K562 (cell line): Measurements from ENCODE around the gene PRR7. TPM values are rescaled to one million over a fixed set of nuclear protein-coding genes. Genes with fewer than 3 reads are reported as not detected.

Source experiments
- ATAC-seq: fragments of 200-7000 bp; cut with Tn5 transposase; 3 replicates; pipeline ENCODE4 v1.9.1; 2020; ENCODE audit warnings: moderate library complexity
- BruUV-seq: library from RNA; stranded (reverse); fragments of 400-500 nt; replicated peaks from 2 replicates; lab custom pipeline; 2021; lab: Mats Ljungman, UMichigan
- CTCF ChIA-PET: fragments of 300-600 bp; formaldehyde crosslinking; extraction: SDS; loops from one replicate; lab custom pipeline; 2021; ENCODE audit warnings: low intra/inter-chr PET ratio; lab: Yijun Ruan, JAX
- POLR2A ChIA-PET: fragments of 300-600, 350-650 bp; sonication (Branson Sonifier 250); formaldehyde crosslinking; extraction: SDS; loops from one replicate; lab custom pipeline; 2021; ENCODE audit warnings: antibody characterized with exemption, inconsistent platforms; lab: Yijun Ruan, JAX
- DNase-seq, 4 experiments: peaks; one replicate each; pipeline versions ENCODE4 v3.0.0 to v3.0.0-alpha.2; 2011 to 2018; ENCODE audit warnings: low spot score in 3 of 4, mixed read lengths in 3 of 4; ENCODE audit errors: extremely low read depth in 1 of 4
- FAIRE-seq: peaks from 2 replicates; lab custom pipeline; 2011; peaks lifted over from hg19 to GRCh38; lab: Jason Lieb, UNC
- H2AFZ ChIP-seq: 2 replicates; pipeline ENCODE4 v1.6.0; 2011; ENCODE audit warnings: low read depth, low read length, control low read depth, inconsistent platforms
- H3K27ac ChIP-seq: fragments of 200-600 bp; 3 replicates; pipeline ENCODE4 v1.8.0; 2011; ENCODE audit warnings: low read depth, mild to moderate bottlenecking, control low read depth, inconsistent platforms, low read length, moderate library complexity, mixed read lengths; ENCODE audit errors: extremely low read depth
- H3K27me3 ChIP-seq, 2 experiments: fragments of 300-600 bp in 1 of 2; 2 replicates in 1 of 2; 3 replicates in 1 of 2; pipeline versions ENCODE4 v1.6.0 to v1.8.0; 2011; ENCODE audit warnings: inconsistent platforms in 2 of 2, low read length in 2 of 2, mild to moderate bottlenecking in 1 of 2, mixed read lengths in 1 of 2, moderate library complexity in 1 of 2; ENCODE audit not compliant: control insufficient read depth in 2 of 2, insufficient read depth in 2 of 2
- H3K36me3 ChIP-seq: fragments of 300-600 bp; 3 replicates; pipeline ENCODE4 v1.8.0; 2011; ENCODE audit warnings: mild to moderate bottlenecking, low read length, inconsistent platforms; ENCODE audit not compliant: control insufficient read depth, insufficient read depth
- H3K4me1 ChIP-seq, 2 experiments: fragments of 200-600 bp in 1 of 2; replicated peaks in 1 of 2; 2 replicates in 1 of 2; 3 replicates in 1 of 2; pipeline versions ENCODE4 v1.5.1 to v1.8.0; 2011; ENCODE audit warnings: inconsistent platforms in 2 of 2, low read length in 2 of 2, mild to moderate bottlenecking in 1 of 2, mixed read lengths in 1 of 2, moderate library complexity in 1 of 2; ENCODE audit not compliant: control insufficient read depth in 2 of 2, insufficient read depth in 2 of 2
- H3K4me2 ChIP-seq: 2 replicates; pipeline ENCODE4 v1.6.1; 2011; ENCODE audit warnings: low read length, control low read depth, inconsistent platforms, mixed read lengths; ENCODE audit not compliant: insufficient read depth
- H3K4me3 ChIP-seq: fragments of 200-600 bp; sonication (generic), shearing (Covaris generic); 2 replicates; pipeline ENCODE4 v1.5.1; 2016; ENCODE audit warnings: control low read depth, inconsistent platforms
- H3K79me2 ChIP-seq: fragments of 200-600 bp; 3 replicates; pipeline ENCODE4 v1.8.0; 2011; ENCODE audit warnings: low read length, inconsistent platforms; ENCODE audit not compliant: control insufficient read depth, insufficient read depth
- H3K9ac ChIP-seq, 2 experiments: 2 replicates each; pipeline versions ENCODE4 v1.6.0 to v1.6.1; 2011; ENCODE audit warnings: low read depth in 2 of 2, low read length in 2 of 2, control low read depth in 1 of 2, inconsistent platforms in 1 of 2, mild to moderate bottlenecking in 1 of 2, mixed read lengths in 1 of 2; ENCODE audit not compliant: insufficient read depth in 1 of 2
- H3K9me1 ChIP-seq: one replicate; pipeline ENCODE4 v1.6.0; 2011; ENCODE audit warnings: inconsistent platforms, mild to moderate bottlenecking, low read length, moderate library complexity; ENCODE audit not compliant: control insufficient read depth, insufficient read depth
- H3K9me3 ChIP-seq: replicated peaks from 2 replicates; pipeline ENCODE4 v1.5.1; 2011; ENCODE audit warnings: low read depth, low read length, inconsistent platforms; ENCODE audit not compliant: control insufficient read depth, insufficient read depth
- H4K20me1 ChIP-seq: replicated peaks from 2 replicates; pipeline ENCODE4 v1.6.1; 2011; ENCODE audit warnings: low read length, inconsistent platforms, mixed read lengths; ENCODE audit not compliant: control insufficient read depth, insufficient read depth
- DNMT1 ChIP-seq: fragments of 450-650 bp; IDR thresholded peaks from 2 replicates; pipeline ENCODE4 v1.6.1; 2016; ENCODE audit warnings: antibody characterized with exemption, mild to moderate bottlenecking
- GABPB1 ChIP-seq: sonication (generic); formaldehyde crosslinking; IDR thresholded peaks from 2 replicates; pipeline ENCODE4 v1.8.0; 2022; ENCODE audit warnings: mild to moderate bottlenecking, missing genetic modification reagents
- ILF3 ChIP-seq: fragments of 450-650 bp; IDR thresholded peaks from 2 replicates; pipeline ENCODE4 v1.6.1; 2018; ENCODE audit warnings: antibody characterized with exemption, mild to moderate bottlenecking, moderate library complexity, borderline replicate concordance
- LCOR ChIP-seq: sonication (generic); formaldehyde crosslinking; IDR thresholded peaks from 2 replicates; pipeline ENCODE4 v1.8.0; 2022; ENCODE audit warnings: mild to moderate bottlenecking, missing genetic modification reagents
- RFX1 ChIP-seq: fragments of 450-650 bp; IDR thresholded peaks from 2 replicates; pipeline ENCODE4 v1.6.1; 2016; ENCODE audit warnings: mild to moderate bottlenecking, moderate library complexity
- SAFB ChIP-seq: fragments of 200-400 bp; formaldehyde crosslinking; IDR thresholded peaks from 2 replicates; pipeline ENCODE4 v1.6.1; 2017; ENCODE audit warnings: low read depth, low read length, borderline replicate concordance
- SMARCA4 ChIP-seq: fragments of 450-650 bp; IDR thresholded peaks from 2 replicates; pipeline ENCODE4 v1.6.1; 2016
- TRIM24 ChIP-seq, 2 experiments: fragments of 450-650 bp; IDR thresholded peaks; 2 replicates each; pipeline ENCODE4 v1.6.1; 2016
- WGBS: fragments of 100-300 bp; shearing (Covaris generic); methylation state at CpG from one replicate; pipeline ENCODE4 v1.1.6; 2016; ENCODE audit warnings: low coverage, mixed read lengths; ENCODE audit not compliant: insufficient coverage; ENCODE audit errors: missing lambda C conversion rate; 5-methylcytosine and 5-hydroxymethylcytosine counted together
- in situ Hi-C: fragments of 300-500 bp; cut with MboI; formaldehyde crosslinking; loops from 4 replicates; pipeline ENCODE4 v1.15.0; 2018; ENCODE audit warnings: inconsistent platforms, mixed read lengths
- intact Hi-C: fragments of 100-400 bp; cut with micrococcal nuclease; formaldehyde crosslinking; loops from 2 replicates; pipeline ENCODE4 v1.14.2; 2022
- polyA plus RNA-seq, 8 experiments: library from polyadenylated mRNA; depleted of rRNA in 4 of 8; stranded (reverse) in 5 of 8; unstranded in 3 of 8; fragments of >200 nt; fragmentation: Nextera tagmentation in 2 of 8; fragmentation: Illumina TruSeq in 1 of 8; extraction: Ambion mirVana in 2 of 8; extraction: Trizol in 1 of 8; gene quantifications; 2 replicates each; pipeline versions ENCODE4 v1.2.1 to v1.2.3, GENCODE V29; 2011 to 2014; ENCODE audit warnings: inconsistent platforms in 1 of 8, missing spikeins in 1 of 8
- total RNA-seq, 7 experiments: library from RNA; depleted of rRNA in 6 of 7; stranded (reverse); fragments of >200 nt in 6 of 7; fragmentation: Illumina TruSeq in 2 of 7; extraction: Trizol in 2 of 7; gene quantifications; 2 replicates each; pipeline versions ENCODE4 v1.2.1 to v1.2.3, GENCODE V29; 2011 to 2021; ENCODE audit warnings: low replicate concordance in 1 of 7
- TF ChIP-seq, protein P1 (sequence below): fragments of 450-650 bp; IDR thresholded peaks from 2 replicates; pipeline ENCODE4 v1.6.1; 2017; ENCODE audit warnings: antibody characterized with exemption
- TF ChIP-seq, protein P2 (sequence below), 3 experiments: IDR thresholded peaks in 2 of 3; conservative IDR thresholded peaks in 1 of 3; 2 replicates each; pipeline ENCODE4 v1.5.1; 2011 to 2012; ENCODE audit warnings: low read length in 3 of 3, mild to moderate bottlenecking in 3 of 3, control low read depth in 2 of 3, improper control_type of control experiment in 1 of 3, inconsistent platforms in 1 of 3, low read depth in 1 of 3, mixed read lengths in 1 of 3, moderate library complexity in 1 of 3; ENCODE audit not compliant: insufficient read depth in 2 of 3
- TF ChIP-seq, protein P3 (sequence below): fragments of 450-650 bp; formaldehyde crosslinking; IDR thresholded peaks from 2 replicates; pipeline ENCODE4 v1.4.0; 2020; ENCODE audit warnings: mild to moderate bottlenecking, mixed read lengths

The PRR7 gene
- total and polyA plus RNA-seq, 9 of the 15 experiments (the other 6 are each of a cell fraction or from before 2014, with no cell fraction given) = 0.80 to 11.3 (median 10.4) TPM; not detected in 4

DNA sequence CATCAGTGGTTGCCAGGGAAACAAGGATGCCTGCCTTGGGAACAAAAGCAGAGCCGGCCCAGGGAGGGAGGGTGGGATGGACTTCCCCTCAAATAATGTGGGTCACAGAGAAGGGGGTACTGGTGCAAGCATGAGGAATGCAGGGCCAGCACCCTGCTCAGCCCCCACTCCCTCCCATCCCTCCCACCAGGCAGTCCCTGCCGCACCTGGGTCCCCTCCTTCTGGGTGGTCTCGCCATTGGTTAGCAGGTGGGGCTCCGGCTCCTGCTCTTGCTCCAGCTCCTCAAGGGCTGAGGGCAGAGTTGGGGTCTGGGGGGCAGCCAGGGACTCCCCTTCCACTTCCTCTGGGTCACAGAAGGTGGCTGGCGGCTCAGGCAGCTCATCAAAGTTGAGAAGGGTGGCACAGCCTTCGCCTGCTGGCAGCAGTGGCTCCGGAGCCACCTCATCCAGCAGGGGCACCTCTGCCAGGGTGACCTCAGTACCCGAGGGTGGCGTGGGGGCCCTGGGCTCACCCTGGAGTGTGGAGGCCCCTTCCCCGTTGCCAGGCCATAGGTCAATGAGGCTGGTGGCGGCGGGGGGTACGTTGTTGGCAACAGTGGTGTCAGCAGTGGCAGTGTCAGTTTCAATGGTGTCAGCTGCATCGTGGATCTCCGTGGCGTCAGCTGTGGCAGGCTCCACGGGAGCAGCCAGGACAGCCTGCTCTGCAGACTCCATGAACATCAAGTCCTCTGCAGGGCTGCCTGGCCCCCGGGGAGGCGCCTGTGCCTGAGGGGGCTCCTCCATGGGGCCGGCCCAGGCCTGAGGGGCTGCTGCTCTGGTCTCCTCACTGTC lies 11.5 kb downstream of the PRR7 start:
- Histone ChIP-seq H3K9me1 (peaks cover 3% of the 10 kb centered on the region), H3K36me3 (peaks cover 42% of the 10 kb centered on the region; the same call in 1 of the 3 replicates), H3K4me1 (peaks cover 5 to 77% of the 10 kb centered on the region in 2 experiments), H3K27me3 (no peaks in the 10 kb centered on the region), H3K79me2 (peaks cover 10% of the 10 kb centered on the region; the same call in 2 of the 3 replicates), H3K9me3 (no peaks in the 10 kb centered on the region), H3K4me2 (no peak overlapping the region), H3K4me3 (no peak overlapping the region), H2AFZ (no peak overlapping the region), H4K20me1 (peaks cover 16% of the 10 kb centered on the region), H3K9ac (no peak overlapping the region), H3K27ac (no peak overlapping the region)
- ChIA-PET POLR2A (interaction anchor here (0.6 to 1.2 kb wide), 10 partner anchors 8 to 185 kb away, joined by 3 to 10 read pairs (median 4); partner anchors contain the start of gene PRR7), CTCF (interaction anchor here (0.5 to 6.2 kb wide), 3 partner anchors 54 to 68 kb away, joined by 3 to 107 read pairs (median 78); no protein-coding TSS in a partner anchor)
- WGBS = 88% methylated on average over 18 of the region's 20 CpGs
- in situ Hi-C loops (loop anchor here (10.0 kb wide), 1 partner anchor 343 kb away; no protein-coding TSS in a partner anchor), intact Hi-C loops (loop anchor here (2.0 kb wide), 1 partner anchor 145 kb away; no protein-coding TSS in a partner anchor)
- no peak for DNase-seq
- ATAC-seq = no peak
- no peak for FAIRE-seq
- no TSS peak for BruUV-seq
- TF ChIP-seq SAFB (no peak), LCOR (CRISPR knock-in tag) (peak; percentile 14; the same call in 1 of the 2 replicates), TRIM24 (IDR thresholded peaks at IDR 0.05) (no peak), ILF3 (no peak), GABPB1 (CRISPR knock-in tag) (peak; percentile 48; the same call in 1 of the 2 replicates), DNMT1 (no peak), RFX1 (no peak), SMARCA4 (no peak)
- TF ChIP-seq, protein P1, sequence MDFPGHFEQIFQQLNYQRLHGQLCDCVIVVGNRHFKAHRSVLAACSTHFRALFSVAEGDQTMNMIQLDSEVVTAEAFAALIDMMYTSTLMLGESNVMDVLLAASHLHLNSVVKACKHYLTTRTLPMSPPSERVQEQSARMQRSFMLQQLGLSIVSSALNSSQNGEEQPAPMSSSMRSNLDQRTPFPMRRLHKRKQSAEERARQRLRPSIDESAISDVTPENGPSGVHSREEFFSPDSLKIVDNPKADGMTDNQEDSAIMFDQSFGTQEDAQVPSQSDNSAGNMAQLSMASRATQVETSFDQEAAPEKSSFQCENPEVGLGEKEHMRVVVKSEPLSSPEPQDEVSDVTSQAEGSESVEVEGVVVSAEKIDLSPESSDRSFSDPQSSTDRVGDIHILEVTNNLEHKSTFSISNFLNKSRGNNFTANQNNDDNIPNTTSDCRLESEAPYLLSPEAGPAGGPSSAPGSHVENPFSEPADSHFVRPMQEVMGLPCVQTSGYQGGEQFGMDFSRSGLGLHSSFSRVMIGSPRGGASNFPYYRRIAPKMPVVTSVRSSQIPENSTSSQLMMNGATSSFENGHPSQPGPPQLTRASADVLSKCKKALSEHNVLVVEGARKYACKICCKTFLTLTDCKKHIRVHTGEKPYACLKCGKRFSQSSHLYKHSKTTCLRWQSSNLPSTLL = no peak
- TF ChIP-seq, protein P2, sequence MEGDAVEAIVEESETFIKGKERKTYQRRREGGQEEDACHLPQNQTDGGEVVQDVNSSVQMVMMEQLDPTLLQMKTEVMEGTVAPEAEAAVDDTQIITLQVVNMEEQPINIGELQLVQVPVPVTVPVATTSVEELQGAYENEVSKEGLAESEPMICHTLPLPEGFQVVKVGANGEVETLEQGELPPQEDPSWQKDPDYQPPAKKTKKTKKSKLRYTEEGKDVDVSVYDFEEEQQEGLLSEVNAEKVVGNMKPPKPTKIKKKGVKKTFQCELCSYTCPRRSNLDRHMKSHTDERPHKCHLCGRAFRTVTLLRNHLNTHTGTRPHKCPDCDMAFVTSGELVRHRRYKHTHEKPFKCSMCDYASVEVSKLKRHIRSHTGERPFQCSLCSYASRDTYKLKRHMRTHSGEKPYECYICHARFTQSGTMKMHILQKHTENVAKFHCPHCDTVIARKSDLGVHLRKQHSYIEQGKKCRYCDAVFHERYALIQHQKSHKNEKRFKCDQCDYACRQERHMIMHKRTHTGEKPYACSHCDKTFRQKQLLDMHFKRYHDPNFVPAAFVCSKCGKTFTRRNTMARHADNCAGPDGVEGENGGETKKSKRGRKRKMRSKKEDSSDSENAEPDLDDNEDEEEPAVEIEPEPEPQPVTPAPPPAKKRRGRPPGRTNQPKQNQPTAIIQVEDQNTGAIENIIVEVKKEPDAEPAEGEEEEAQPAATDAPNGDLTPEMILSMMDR (IDR thresholded peaks at IDR 0.05 in 2 of 3, conservative IDR thresholded peaks at IDR 0.05 in 1 of 3; ENCODE audit: insufficient read depth in 2 of 3, low read depth in 1 of 3, low read length in 3 of 3) = no peak
- TF ChIP-seq, protein P3, sequence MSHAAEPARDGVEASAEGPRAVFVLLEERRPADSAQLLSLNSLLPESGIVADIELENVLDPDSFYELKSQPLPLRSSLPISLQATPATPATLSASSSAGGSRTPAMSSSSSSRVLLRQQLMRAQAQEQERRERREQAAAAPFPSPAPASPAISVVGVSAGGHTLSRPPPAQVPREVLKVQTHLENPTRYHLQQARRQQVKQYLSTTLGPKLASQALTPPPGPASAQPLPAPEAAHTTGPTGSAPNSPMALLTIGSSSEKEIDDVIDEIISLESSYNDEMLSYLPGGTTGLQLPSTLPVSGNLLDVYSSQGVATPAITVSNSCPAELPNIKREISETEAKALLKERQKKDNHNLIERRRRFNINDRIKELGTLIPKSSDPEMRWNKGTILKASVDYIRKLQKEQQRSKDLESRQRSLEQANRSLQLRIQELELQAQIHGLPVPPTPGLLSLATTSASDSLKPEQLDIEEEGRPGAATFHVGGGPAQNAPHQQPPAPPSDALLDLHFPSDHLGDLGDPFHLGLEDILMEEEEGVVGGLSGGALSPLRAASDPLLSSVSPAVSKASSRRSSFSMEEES (CRISPR knock-in tag) = no peak
